ENCODE data around the gene R3HDM2.
"Not testable (repeated sequence)": the region's sequence is repeated elsewhere in the genome, so short reads cannot be mapped to it uniquely, and the experiment has no call there.

The R3HDM2 gene

DNA sequence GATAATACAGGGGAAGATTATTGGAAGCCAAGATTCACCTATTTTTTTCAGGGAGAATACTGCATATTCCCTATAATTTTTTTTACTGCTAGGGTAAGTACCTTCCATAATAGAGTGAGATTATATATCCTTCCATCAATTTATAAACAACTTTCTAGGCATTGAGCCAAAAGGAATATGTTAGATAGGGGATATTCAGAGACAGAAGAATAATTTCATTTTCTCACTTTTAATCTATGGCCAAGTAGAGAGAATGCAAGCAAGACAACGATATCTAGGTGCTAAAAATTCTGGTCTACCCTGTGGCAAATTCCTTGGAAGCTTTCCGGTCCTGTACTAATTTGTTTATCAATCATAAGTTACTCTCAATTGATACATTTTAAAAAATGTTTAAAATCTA lies 110.2 kb downstream of the R3HDM2 start:
- no peak for DNase-seq

GRCh38 chr12:57319678-57320469 lies 111.0 kb downstream of the R3HDM2 start:
- no peak for DNase-seq

DNA sequence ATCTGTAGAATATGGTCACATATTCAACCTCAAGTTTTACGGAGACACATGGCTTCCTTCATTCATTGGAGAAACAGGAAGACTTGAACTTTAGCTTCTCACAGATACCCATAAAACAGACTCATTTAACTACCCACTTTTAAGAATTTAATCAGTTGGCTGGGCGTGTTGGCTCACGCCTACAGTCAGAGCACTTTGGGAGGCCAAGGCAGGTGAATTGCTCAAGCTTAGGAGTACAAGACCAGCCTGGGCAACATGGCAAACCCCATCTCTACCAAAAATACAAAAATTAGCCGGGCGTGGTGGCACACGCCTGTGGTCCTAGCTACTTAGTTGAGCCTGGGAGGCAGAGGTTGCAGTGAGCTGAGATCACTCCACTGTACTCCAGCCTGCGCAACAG lies 115.2 kb downstream of the R3HDM2 start:
- DNase-seq: no peak

- not testable (repeated sequence) for DNase-seq
Measured at GRCh38 chr12:57312287-57312686, 118.6 kb downstream of the R3HDM2 start.

GRCh38 chr12:57309420-57309819 lies 121.4 kb downstream of the R3HDM2 start:
- no peak for DNase-seq

- DNase-seq: no peak
Measured at GRCh38 chr12:57300961-57301584, 129.8 kb downstream of the R3HDM2 start.

DNA sequence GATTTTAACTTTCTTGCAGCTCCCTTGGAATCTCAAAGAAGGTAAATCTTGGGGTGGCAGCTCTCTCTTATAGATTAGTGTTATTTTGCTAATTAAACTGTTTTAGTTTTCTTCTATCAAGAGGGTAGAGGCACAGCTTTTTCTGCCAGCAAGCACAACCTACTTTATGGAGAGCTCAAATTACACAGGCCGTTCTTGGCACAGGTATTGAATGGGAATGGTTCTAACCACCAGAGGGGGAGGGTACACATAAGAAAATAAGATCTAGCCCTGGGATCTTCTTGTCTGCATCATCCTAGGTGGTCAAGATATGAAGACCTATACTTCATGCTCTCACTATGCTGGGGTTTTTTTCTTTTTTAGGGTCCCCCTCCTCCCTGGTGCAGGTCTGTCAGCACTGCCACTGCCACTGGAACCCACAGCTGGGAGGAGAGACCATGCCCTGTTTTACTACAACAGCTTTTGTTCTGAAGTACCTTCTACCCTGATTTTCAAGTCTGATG lies 131.3 kb downstream of the R3HDM2 start:
- no peak for DNase-seq

DNA sequence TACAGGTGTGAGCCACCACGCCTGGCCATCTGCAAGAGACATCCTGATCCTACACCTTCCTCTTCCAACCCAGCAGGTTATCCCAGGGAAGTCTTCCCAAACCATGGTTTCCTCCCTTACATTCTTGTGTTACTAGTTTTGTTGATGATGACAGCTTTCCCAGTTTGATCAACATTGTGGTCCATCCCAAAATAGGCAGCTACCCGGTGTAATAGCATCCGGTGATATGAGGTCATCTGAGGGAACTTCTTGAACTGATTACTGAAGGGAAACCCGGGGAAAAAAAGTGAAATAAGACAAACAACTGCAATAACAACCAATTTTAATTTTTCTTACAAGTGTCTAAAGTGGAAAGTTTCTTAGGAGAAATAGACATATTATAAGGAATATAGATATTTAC lies 134.6 kb downstream of the R3HDM2 start:
- no peak for DNase-seq

DNA sequence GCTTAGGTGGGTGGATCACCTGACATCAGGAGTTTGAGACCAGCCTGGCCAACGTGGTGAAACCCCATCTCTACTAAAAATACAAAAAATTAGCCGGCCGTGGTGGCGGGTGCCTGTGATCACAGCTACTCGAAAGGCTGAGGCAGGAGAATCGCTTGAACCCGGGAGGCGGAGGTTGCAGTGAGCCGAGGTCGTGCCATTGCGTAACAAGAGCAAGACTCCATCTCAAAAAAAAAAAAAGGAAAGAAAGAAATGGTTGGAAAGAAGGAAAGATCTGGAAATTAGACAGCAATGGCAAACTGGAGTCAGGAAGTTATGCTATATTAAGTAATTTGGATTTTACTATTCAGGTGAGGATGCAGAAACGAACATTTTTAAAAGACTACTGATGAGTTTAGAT lies 148.8 kb downstream of the R3HDM2 start:
- DNase-seq: not testable (repeated sequence)

DNA sequence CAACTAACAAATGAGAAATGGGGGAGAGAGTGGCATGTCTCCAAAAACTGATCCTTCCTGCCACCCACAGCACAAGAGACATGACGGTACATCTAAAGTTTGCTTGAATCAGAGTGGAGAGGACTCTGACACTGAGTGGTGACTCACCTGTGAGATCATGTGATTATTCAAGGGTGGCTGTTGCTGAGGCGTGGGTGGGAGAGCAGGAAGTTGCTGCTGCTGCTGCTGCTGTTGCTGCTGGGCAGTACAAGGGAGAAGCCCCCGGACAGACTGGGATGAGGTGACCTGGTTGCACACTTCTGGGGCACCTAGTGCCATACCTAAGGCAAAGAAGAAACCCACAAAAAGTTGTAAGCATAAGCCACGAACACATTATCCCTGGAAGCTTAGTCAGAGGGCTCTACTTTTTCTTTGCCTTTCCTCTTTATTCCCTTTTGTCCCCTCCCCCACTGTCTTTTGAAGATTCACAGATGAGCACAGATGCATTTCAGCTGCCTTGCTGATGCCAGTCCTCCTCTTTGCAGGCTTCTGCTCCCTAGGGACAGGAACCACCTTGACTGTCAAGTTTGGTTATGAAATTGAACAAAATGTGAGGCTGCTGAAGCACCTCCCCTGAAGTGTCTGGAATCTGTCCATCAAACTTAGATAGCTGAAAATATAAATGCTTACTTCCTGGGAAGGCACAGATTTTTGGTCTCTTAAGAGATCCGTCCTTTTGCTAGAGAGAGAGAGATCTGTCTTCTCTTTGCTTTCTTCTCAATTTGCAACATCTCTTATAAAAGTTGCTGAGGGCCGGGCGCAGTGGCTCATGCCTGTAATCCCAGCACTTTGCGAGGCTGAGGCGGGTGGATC lies 150.4 kb downstream of the R3HDM2 start:
- peak; percentile 72 for DNase-seq

GRCh38 chr12:57278465-57279381 lies 152.1 kb downstream of the R3HDM2 start:
- DNase-seq: no peak

GRCh38 chr12:57276935-57277563 lies 153.8 kb downstream of the R3HDM2 start:
- no peak for DNase-seq

DNA sequence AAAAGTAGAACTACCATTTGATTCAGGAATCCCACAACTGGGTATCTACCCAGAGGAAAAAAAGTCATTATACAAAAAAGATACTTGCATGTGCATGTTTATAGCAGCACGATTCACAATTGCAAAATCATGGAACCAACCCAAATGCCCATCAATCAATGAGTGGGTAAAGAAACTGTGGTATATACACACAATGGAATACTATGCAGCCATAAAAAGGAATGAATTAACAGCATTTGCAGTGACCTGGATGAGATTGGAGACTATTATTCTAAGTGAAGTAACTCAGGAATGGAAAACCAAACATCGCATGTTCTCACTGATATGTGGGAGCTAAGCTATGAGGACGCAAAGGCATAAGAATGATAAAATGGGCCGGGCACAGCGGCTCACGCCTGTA lies 154.6 kb downstream of the R3HDM2 start:
- DNase-seq: not testable (repeated sequence)

- no peak for DNase-seq
Measured at GRCh38 chr12:57273516-57273915, 157.3 kb downstream of the R3HDM2 start.

DNA sequence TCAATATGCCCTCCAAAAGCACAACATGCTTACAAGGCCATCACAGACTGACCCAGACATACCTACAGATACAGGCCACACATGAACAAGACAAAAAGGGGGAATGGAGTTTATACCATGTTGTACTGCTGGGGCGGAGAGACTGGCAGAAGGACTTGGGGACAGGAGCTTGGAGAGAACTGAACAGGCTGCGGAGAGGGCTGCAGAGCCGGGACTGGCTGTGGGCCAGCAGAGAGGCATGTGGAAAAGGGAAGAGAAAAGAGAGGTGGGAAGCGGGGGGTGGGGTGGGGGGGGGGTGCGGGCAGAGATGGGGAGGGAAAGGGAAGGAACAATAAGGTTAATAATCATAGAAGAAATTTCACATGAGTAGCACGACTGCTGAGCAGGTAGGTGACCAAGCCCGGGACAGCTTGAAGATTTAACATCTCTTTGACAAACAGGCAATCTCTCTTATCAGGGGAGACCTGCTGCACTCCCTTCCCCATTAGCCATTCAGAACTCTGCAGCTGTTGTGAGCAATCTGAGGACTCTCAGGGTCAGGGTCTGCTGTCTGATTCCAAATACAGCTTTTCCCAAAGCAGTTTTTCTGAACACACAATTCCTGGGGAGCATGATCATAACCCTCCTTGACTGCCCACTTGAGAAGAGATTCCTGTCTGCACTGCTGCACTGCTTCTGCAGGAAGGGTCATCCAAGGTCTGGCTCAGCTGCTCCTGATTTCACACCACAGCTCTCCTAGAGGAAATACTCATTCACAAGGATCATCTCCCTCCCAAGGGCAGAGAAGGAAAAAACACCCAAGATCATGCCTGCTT lies 158.3 kb downstream of the R3HDM2 start:
- no peak for DNase-seq

DNA sequence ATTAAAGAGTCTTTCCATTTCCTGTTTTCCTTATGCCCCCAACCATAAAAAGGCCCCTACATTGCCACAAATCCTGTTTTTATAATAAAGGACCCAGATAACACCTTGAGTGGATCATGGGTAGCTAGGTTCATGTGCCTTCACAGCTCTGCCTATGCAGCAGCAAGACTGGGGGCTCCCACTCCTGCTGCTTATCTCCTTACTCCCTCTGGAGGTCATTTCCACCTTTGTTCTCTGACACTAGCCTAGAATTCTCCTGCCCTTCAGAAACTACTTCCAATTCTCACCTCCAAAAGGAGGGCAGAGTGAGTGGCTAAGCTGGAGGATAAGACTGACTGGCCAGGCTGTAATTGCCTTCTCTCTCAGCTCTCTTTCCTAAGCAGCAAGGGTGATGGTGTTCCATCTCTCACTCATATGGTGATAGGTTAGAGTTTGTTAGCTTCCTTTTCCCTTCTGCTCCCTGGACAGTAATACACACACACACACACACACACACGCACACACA lies 159.8 kb downstream of the R3HDM2 start:
- no peak for DNase-seq

DNA sequence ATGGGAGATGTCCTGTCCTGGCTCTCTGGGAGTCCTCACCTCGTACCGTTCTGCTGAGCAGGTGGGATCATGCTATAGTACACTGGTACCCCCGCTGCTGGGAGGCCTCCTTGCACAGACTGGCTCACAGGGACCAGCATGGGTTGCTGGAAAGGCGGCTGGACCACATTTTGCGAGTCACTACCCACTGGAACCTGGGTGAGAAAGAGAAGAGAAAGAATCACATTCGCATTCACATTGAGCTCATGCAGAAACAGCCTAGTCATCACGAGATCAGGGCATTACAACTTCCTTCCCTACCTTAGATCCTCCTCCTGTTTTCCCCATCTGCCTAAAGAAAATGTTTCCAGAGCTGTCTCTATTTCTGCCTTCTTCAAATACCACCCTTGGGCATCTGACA lies 162.6 kb downstream of the R3HDM2 start:
- DNase-seq: no peak

DNA sequence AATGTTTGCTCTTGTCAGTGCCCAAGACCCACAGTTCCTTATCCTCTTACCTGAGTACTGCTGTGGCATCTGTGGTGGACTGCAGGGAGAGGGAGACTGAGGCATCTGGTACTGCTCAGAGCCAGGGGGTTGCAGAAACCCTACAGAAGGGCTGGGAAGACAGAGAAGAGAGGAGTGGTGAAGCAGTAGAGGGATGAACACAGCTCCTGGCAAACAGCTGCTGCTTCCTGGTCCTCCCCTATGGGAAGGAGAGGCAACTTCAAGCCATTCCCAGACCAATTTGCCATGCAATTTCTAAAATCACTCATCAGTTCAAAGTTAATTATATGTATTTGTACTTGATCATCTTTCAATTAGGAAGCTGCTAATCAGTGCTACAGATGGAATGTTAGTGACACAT lies 164.2 kb downstream of the R3HDM2 start:
- DNase-seq: no peak

- no peak for DNase-seq
Measured at GRCh38 chr12:57263096-57263495, 167.7 kb downstream of the R3HDM2 start.

DNA sequence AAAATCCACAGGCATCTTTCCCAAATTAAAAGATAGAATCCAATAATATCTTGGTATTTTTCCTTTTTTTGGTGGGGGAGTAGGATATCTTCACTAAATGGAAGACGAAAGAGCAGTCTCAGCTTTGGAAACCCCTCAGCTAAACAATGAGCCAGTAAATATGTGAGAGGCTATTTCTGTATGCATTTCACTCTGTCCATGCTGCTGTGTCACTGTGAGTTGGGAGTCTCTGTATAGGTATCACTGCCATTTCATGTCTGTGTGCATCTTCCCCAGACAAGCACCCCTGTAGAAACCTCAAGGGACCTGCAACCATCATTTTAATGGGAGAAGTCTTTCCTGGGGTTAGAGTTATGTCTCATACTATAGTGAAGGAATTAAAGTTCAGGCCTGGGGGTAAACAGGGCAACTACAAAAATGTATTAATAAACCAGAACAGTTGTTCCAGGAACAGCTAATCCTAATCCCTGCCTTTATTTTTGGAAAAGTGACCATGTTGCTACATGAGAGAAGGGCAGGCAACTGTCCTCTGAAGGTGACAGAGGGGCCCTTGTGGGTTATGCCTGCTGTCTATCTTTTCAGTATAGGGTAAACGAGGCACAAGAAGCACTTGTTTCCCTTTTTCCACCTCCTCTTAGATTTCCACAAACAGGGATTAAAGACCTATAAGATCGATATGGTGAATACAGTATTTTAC lies 168.6 kb downstream of the R3HDM2 start:
- no peak for DNase-seq

Data from stimulated activated naive CD4-positive, alpha-beta T cell treated with Interleukin-2 at 50 U/mL for 16 hours (primary cell).